OCI-LY7 (cell line): ENCODE measurements around the gene GSDME.

Experiments used
- CTCF ChIP-seq: fragments of 200-600 bp; sonication (generic); conservative IDR thresholded peaks from 2 replicates; pipeline ENCODE4 v1.5.1; 2014; ENCODE audit warnings: mild to moderate bottlenecking, antibody characterized with exemption, low read length, moderate library complexity, mixed read lengths
- EZH2phosphoT487 ChIP-seq: fragments of 200-600 bp; sonication (generic); IDR thresholded peaks from 2 replicates; pipeline ENCODE4 v1.6.1; 2018; ENCODE audit warnings: low read depth, borderline replicate concordance, mild to moderate bottlenecking, mixed run types, antibody characterized with exemption, low read length, moderate library complexity, mixed read lengths

DNA sequence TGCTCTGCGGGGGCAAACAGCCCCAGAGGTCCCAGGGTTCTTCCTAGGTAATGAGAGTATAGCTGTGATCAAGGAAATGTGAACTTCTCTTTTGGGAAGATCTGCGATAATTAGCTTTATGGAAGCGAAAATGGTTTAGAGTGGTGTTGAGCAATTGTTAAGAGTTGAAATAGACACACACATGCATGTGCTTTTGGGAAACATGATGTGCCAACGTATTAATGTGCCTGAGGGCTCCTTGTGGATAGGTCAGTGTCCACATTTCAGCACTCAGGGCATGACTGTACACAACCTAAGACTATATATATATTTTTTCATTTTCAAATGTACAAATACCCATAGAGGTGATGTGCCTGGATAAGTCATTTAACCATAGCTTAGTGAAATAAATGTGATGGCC is 67.0 kb downstream of the GSDME start:
- no peak for TF ChIP-seq EZH2phosphoT487
- no peak for TF ChIP-seq CTCF
